ENCODE results near the gene P2RY2. TPM values are rescaled to one million over a fixed set of nuclear protein-coding genes. Genes with fewer than 3 reads are reported as not detected.

Gene P2RY2
- total RNA-seq, 1 experiment from 2014 or later, result 0.26 TPM

DNA sequence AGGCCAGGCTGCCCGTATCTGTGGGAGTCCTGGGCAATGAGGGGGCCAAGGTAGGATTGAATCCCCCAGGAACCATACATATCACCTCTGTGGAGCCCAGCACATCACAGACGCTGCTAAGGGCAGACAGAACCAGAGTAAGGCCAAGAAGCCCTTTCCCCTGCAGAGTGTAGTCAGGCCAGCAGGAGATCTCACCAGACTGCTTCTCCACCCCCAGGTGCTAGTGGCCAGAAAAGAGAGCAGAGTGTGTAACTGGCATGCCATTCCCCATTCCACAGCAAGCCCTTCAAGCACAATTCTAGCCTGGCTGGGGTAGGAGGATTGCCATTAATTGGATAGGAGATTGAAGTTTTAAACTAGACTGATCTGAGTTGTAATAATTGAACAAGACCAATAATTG is 47.9 kb upstream of the P2RY2 start:
- no peak overlapping the region for H2BK5ac ChIP-seq (ENCODE audit: insufficient read length, low read length)
- H3K23me2 ChIP-seq (ENCODE audit: insufficient read length, low read depth, low read length, poor library complexity, severe bottlenecking), result no peaks in the 10 kb centered on the region
- peaks cover 5% of the 10 kb centered on the region; the same call in 1 of the 2 replicates for H3K4me1 ChIP-seq (ENCODE audit: insufficient read depth, low read length)
- no peaks in the 10 kb centered on the region for H3K36me3 Mint-ChIP-seq (ENCODE audit: insufficient read depth in 1 of 3, low read depth in 3 of 3)
- no peaks in the 10 kb centered on the region for H3K27me3 Mint-ChIP-seq (ENCODE audit: low read depth)
- no peak overlapping the region for H3K4ac ChIP-seq (ENCODE audit: low read depth, low read length)
- no peak overlapping the region for H3K27ac ChIP-seq (ENCODE audit: insufficient read length, low read depth, low read length)
- no peak overlapping the region for H4K5ac ChIP-seq (ENCODE audit: insufficient read length, low read depth, low read length)
- no peak overlapping the region for H2BK20ac ChIP-seq (ENCODE audit: low read depth, low read length, poor library complexity, severe bottlenecking)
- H3K4me3 Mint-ChIP-seq, result no peak overlapping the region
- no peak overlapping the region for H2AFZ ChIP-seq (ENCODE audit: low read length)
- H3K79me2 ChIP-seq (ENCODE audit: insufficient read depth, low read length), result no peaks in the 10 kb centered on the region
- no peak overlapping the region for H4K8ac ChIP-seq (replicated peaks; ENCODE audit: insufficient read length, low read depth, low read length)
- H3K18ac ChIP-seq (ENCODE audit: insufficient read length, low read depth, low read length), result no peak overlapping the region
- H3K9me3 Mint-ChIP-seq, result no peaks in the 10 kb centered on the region
- no peak overlapping the region for H3T11ph ChIP-seq (ENCODE audit: low read length)
- H3K79me1 ChIP-seq (ENCODE audit: insufficient read depth, low read depth, low read length, poor library complexity, severe bottlenecking), result no peaks in the 10 kb centered on the region
- no peak overlapping the region for H2BK15ac ChIP-seq (ENCODE audit: low read depth, low read length)
- H3K9me3 ChIP-seq (ENCODE audit: control insufficient read depth, low read depth, low read length), result no peaks in the 10 kb centered on the region
- H3K4me1 Mint-ChIP-seq, result peaks cover 13 to 22% of the 10 kb centered on the region in 2 experiments
- H3K9ac ChIP-seq (ENCODE audit: extremely low read depth, insufficient read length, low read length), result no peak overlapping the region
- WGBS (ENCODE audit: extremely low coverage, insufficient read length, low lambda C conversion rate), result no CpG with 5 or more reads among the region's 2 CpGs
- DNase-seq, result no peak
- H3K27me3 ChIP-seq (ENCODE audit: insufficient read depth, low read length), result no peaks in the 10 kb centered on the region
- H2AK5ac ChIP-seq (ENCODE audit: insufficient read length, low read length), result no peak overlapping the region
- H2BK12ac ChIP-seq (ENCODE audit: insufficient read length, low read depth, low read length), result no peak overlapping the region
- H4K91ac ChIP-seq (ENCODE audit: insufficient read length, low read depth, low read length), result no peak overlapping the region
- H3K4me2 ChIP-seq (ENCODE audit: insufficient read depth, insufficient read length, low read length), result no peak overlapping the region
- H3K14ac ChIP-seq (ENCODE audit: insufficient read depth, low read length), result no peak overlapping the region
- H3K23ac ChIP-seq (ENCODE audit: insufficient read length, low read depth, low read length), result no peak overlapping the region
- no peak overlapping the region for H3K27ac Mint-ChIP-seq
- no peaks in the 10 kb centered on the region for H4K20me1 ChIP-seq (ENCODE audit: control insufficient read depth, insufficient read depth, insufficient read length)
- no peak for TF ChIP-seq CTCF (conservative IDR thresholded peaks at IDR 0.05)
- no peak overlapping the region for H2BK120ac ChIP-seq (ENCODE audit: low read depth, low read length, poor library complexity, severe bottlenecking)
- no peak overlapping the region for H3K56ac ChIP-seq (ENCODE audit: insufficient read length, low read depth, low read length)
